GM18861 (cell line): ENCODE measurements around the gene MIDN.
"Not testable (repeated sequence)": the region's sequence is repeated elsewhere in the genome, so short reads cannot be mapped to it uniquely, and the experiment has no call there.

Experiments used
- ATAC-seq: cut with Tn5 transposase; IDR thresholded peaks from one replicate; pipeline ENCODE4 v1.9.1; 2021; ENCODE audit not compliant: unreplicated experiment

MIDN gene

DNA sequence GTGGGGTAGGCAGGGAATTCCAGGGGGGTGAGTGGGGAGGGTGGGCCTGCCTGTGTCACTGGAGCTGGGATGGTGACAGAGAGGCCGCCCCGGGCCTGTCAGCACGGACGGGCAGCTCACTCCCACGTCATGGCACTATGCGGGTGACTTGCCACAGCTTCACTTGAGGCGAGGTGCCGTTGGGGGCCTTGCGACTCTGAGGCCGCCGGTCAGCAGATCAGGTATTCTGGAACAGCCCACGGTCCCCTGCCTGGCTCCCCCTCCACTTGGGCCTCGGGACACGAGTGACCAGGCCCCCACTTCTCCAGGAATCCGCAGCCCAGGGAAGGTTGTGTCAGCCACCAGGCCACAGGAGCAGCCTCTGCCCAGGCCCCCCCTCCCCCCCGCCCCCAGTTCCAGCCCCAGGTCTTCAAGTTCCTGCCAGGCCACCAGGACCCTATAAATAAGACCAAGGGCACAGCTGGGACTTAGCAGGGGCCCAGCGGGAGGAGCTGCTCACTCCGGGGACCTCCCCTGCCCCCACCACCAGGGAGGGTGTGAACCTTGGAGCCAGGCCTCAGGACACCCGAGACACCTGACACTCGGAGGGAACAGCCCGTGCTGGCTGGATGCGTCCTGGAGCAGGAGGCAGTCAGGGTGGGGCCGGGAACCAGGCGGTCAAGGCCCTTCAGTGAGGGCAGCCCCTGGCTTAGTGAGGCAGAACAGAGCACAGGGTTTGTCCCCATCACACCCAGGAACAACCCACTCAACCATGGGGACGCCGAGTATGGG lies 2.7 kb upstream of the MIDN start:
- no peak for ATAC-seq

DNA sequence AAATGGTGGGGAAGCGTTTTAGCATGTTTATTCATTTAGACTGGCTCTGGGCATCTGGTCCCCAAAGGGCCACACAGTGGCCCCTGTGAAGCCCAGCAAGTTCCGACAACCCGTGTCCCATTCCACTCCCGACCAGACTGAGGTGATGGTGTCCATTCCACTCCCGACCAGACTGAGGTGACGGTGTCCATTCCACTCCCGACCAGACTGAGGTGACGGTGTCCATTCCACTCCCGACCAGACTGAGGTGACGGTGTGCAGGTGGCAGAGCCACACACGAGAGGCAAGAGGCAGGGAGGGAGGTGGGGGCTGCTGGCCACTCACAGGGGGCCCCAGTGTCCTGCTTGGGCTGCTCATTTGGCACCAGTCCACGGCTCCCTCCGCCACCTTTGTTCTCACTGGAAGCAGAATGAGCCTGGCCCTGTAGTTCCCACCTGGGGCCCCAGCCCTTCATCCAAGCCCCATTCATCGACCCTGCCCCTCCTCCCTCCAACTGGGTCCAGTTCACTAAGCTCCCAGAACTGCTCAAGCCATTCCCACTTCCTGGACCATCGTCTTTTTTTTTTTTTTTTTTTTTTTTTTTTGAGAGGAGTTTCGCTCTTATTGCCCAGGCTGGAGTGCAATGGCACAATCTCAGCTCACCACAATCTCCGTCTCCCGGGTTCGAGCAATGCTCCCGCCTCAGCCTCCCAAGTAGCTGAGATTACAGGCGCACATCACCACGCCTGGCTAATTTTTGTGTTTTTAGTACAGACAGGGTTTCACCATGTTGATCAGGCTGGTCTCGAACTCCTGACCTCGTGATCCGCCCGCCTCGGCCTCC lies 1.9 kb upstream of the MIDN start:
- not testable (repeated sequence) for ATAC-seq

DNA sequence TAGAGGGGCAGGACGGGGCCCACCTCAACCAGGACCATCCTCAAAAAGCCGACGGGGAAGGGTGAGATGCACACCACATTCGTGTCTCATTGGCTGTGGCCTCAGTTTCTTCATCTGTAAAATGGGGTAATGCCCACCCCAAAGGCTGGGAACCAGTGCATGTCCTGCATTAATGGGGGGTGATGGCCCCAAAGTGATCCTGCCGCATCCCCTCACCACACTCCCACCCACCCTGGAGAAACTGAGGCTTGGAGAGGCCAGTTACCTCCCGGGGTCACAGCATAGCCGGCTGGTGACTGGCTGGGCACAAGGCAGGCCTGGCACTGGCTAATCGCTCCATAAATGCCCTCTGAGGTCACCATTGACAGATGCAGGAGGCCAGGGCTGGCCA lies 640 bp upstream of the MIDN start:
- ATAC-seq, result no peak

DNA sequence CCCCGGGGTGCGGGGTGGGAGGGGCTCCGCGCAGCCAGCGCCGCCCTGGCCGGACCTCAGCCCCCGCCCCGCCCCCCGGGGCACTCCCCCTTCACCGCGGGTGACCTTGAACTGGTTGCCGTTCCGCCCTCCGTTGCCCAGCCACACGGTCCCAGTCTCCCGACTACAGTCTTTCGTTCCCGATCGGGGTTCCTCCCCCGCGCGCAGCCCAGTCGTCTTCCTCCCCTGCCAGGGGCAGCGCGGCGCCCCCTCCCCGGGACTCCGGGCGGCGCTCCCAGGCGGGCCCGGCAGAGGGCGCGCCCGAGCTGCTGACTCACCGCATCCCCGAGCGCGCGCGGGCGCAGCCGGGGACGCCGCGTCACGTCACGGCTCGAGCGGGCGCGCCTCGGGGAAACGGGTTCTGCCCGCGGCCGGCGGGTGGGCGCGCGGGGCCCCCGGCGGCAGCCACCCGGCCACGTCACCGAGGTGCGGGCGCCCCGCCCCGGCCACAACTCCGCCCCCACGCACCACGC lies 459 bp downstream of the MIDN start:
- peak; percentile 16 for ATAC-seq

DNA sequence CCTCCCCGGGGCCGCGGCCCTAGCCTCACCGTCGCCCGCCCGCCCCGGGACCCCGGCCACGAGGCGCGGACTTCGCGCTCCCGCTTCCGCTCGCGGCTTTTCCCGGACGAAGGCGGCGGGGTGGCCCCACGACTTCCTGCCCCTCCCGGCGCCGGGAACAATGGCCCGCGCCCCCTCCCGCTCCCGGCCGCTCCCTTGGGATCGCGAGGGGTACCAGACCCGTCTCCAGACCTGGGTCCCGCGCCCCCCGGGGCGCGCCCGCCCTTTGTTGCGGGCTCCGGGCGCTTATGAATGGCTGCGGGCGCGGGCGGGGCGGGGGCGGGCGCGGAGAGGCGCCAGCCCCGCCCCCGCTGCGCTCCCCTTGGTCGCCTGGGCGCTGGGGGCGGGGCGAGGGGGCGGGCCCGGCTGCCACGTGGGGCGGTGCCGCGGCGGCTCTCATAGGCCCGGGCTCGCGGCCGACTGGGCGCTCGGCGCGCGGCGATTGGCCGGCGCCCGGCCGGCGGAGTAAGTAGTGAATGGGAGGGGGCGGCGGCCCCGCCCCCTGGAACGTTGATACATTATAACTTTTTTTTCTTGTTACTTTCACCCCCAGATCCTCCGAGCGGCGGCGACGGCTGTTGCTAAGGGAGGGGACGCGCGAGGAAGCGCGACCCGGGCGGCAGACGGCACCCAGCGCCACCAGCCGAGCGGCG lies 1.1 kb downstream of the MIDN start:
- peak; percentile 38 for ATAC-seq

DNA sequence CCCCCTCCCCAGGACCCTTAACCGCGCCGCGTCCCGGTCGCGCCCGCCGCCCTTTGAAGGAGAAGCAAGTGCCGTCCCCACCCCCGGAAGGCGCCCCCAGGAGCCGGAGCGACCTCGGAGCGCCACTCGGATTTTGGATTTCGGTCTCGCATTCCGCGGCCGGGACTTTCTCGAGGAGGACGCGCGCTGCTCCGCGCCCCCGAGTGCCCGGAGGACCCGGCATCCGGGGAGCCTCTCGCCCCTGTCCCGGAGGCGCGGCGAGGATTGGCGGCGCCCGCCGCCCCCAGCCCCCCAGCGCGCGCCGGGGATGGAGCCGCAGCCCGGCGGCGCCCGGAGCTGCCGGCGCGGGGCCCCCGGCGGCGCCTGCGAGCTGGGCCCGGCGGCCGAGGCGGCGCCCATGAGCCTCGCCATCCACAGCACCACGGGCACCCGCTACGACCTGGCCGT lies 1.6 kb downstream of the MIDN start:
- no peak for ATAC-seq

DNA sequence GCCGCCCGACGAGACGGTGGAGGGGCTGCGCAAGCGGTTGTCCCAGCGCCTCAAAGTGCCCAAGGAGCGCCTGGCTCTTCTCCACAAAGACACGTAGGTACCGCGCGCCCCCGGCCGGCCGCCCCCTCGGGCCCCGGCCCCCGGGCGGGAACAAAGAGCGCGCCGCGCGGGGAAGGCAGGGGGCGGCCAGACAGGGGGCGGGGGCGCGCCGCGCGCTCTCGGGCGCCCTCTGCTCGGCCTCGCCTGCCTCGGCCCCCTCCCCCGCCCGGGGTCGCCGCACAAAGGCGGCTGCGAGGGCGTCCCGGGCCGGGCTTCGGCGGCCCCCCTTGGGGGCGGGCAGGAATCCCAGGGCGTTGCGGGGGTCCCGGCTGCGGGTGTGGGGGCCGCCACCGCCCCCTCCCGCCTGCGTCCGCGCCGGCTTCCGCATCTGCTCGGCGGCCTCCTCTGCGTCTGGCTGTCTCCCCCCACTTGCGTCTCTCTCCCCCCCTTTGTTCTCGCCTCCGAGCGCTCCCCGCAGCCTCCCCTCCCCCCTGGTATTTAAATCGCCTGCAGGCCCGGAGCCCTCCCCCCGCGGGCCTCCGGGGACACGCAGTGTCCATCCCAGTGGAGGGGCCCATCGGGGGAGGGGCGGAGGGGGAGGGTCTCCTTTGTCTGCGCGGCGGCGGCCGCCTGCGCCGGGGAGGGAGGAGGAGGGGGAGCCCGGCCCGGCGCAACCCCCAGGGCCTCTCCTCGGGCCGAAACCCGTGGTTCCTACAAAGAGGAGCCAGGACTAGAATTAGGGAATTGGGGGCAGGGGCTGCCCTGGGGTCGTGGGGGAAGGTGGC lies 2.3 kb downstream of the MIDN start:
- ATAC-seq, result no peak

DNA sequence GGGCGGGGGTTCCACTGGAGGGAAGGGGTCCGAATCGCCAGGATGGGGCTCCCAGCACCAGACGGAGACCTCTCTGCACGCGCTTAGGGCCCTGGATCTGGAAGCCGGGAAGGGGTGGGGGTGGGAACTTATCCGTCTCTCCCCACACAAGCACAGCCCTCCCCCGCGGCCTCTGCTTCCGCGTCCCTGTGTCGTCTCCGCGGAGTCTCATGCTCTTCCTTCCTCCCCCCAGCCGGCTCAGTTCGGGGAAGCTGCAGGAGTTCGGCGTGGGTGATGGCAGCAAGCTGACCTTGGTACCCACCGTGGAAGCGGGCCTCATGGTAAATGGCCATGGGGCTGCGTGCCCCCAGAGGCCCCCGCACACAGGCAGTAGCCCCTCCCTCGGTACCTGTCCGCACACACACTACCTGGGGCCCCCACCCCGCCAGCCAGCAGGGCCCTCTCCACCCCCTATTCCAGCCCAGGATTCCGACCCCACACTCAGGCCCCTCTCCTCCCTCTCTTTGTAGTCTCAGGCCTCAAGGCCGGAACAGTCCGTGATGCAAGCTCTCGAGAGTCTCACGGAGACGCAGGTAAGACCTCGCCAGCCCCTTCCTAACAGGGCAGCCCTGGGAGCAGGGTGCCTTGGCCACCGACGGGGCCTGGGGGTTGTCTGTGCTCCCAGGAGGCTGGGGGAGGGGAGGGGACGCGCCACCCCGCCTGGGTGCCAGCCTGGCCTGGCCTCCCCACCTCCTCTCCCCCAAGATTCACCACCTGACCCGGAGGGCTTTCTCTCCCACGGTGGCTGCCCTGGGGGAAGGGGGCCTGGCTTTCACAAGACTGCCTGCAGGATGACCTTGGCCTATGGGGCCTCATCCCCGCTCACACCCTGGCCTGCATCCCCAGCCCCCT lies 3.2 kb downstream of the MIDN start:
- no peak for ATAC-seq

DNA sequence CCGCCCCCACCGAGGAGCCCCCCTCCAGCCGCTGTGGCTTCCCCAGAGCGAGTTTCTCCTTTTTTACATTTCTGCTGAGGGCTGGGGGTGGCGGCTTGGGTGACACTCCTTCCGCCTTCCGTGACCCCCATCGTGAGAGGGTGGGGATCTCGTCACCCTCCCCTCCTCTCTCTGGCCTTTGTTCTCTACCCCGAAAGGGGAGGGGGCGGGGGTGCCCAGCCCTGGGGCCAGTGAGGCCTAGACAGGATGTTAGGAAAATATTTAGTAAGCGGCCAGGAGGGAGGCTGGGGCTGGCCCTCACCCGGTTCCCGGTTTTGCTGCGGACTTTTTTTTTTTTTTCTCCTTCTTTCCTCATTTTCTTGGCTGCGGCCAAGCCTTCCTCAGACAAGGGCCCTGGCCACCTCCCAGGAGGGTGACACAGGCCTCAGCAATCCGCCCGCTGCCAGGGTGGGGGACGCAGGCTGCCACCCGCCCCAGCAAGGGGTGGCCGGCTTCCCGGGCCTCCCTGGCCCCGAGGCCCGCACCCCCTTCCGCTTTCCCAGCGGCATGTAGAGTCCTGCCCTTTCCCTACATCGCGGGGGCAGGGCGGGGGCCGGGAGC lies 3.9 kb downstream of the MIDN start:
- ATAC-seq, result no peak

DNA sequence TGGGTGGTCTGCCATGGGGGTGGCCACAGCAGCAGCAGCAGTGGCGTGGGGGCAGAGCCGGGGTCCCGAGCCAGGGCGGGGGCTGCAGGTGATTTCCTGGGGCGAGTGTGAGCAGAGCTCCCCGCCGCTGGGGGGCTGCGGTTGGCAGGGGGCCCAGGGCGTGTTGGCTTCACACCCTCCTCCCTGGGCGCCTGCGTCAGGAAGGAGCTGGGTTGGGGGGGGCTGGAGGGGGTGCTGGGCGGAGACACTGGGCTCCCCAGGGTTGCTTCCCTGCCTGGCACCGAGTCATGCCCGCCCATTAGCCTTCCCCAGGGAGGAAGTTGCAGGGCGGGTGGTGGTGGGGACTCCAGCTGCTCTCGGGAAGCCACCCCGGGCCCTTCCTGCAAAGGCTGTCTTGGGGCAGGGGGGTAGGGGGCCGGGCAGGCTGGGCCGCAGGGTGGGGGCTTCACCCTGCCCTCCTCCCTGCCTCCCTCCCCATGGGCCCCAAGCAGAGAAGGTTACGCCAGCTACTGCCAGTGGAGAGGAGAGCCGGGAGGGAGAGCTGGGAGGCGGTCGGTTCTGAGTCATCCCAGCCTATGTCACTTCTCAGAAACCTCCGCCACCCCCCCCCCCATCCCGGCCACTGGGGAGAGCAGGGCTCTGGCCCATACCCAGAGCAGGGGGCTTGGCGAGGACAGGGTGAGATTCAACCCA lies 4.6 kb downstream of the MIDN start:
- no peak for ATAC-seq

DNA sequence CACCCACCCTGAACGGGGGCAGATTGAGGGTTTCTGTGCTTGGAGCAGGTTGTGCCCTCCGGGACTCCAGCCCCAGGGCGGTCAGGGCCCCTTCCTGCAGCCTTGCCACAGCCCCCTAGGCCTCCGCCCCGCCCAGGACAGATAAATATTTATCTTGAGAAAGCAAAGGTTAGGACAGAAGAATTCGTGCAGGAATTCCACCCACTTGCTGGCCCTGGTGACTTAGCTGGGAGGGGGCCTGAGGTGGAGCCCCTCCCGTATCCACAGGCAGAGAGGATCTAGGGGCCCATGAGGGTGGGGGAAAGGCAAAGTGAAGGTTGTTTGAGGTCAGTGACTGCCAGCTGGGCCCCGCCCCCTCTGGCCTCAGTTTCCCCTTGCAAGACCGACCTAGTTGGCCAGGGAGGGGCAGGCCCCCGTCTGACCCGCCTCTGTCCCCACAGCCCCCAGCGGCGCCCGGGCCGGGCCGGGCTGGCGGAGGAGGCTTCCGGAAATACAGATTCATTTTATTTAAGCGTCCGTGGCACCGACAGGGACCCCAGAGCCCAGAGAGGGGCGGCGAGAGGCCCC lies 5.2 kb downstream of the MIDN start:
- ATAC-seq, result no peak

DNA sequence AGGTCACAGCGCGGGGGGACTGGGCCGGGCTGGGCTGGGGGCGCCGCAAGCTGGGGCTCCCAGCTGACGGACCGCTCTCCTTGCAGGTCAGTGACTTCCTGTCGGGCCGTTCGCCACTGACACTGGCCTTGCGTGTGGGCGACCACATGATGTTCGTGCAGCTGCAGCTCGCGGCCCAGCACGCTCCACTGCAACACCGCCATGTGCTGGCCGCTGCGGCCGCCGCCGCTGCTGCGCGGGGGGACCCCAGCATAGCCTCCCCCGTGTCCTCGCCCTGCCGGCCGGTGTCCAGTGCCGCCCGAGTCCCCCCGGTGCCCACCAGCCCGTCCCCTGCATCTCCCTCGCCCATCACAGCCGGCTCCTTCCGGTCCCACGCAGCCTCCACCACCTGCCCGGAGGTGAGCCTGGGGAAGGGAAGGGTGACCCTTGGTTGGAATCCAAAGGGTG lies 5.7 kb downstream of the MIDN start:
- ATAC-seq, result no peak

DNA sequence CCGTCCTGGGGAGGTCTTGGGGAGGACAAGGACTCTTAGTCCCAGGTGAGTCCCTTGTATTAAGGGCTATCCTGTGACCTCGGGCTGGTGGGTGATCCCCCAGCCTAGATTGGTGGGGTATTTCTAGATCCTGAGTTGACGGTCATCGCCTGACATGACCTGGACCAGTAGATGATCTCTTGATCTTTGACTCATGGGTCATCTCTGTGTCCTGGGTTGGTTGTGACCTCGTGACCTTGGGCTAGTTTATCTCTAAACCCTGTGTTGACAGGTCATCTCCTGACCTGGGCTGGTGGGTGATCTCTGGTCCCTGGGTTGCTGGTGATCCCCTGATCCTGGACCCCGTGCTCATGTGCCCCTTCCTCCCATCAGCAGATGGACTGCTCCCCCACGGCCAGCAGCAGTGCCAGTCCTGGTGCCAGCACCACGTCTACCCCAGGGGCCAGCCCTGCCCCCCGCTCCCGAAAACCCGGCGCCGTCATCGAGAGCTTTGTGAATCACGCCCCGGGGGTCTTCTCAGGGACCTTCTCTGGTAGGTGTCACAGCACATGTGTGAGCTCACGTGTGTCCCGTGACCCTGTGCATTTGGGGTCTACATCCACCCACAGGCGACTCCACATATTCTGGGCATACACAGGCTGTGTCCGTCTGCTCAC lies 6.3 kb downstream of the MIDN start:
- ATAC-seq, result no peak

DNA sequence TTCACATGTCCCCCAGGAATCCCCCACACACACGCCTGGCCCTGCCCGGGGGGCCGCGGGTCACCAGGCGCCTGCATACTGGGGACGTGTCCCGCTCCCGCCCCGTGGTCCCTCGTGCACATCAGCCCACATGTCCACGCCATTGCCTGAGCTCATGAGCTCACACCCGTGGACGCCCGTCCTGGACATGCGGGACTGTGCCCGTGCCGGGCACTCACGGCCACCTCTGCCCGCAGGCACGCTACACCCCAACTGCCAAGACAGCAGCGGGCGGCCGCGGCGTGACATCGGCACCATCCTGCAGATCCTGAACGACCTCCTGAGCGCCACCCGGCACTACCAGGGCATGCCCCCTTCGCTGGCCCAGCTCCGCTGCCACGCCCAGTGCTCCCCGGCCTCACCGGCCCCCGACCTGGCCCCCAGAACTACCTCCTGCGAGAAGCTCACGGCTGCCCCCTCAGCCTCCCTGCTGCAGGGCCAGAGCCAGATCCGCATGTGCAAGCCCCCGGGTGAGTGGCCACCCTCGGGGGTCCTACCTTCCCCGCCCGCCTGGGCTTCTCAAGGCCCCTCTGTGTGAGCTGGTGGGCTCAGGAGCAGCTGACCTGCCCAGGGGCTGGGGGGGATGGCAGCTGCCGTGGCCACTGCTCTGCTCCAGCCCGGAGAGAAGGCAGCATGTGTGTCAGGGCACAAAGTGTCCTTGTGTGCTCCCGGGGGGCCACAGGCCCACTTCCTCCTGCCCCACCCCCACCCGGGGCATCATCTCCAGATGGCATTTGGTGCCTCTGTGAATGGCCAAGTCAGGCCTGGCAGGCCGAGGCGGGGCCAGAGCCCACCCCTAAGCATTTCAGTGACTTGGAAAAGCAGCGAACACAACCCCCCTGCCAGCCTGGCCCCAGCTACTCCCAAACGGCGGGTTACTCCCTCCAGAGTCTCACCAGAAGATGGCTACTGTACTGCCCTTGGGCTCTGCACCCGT lies 7.1 kb downstream of the MIDN start:
- no peak for ATAC-seq

DNA sequence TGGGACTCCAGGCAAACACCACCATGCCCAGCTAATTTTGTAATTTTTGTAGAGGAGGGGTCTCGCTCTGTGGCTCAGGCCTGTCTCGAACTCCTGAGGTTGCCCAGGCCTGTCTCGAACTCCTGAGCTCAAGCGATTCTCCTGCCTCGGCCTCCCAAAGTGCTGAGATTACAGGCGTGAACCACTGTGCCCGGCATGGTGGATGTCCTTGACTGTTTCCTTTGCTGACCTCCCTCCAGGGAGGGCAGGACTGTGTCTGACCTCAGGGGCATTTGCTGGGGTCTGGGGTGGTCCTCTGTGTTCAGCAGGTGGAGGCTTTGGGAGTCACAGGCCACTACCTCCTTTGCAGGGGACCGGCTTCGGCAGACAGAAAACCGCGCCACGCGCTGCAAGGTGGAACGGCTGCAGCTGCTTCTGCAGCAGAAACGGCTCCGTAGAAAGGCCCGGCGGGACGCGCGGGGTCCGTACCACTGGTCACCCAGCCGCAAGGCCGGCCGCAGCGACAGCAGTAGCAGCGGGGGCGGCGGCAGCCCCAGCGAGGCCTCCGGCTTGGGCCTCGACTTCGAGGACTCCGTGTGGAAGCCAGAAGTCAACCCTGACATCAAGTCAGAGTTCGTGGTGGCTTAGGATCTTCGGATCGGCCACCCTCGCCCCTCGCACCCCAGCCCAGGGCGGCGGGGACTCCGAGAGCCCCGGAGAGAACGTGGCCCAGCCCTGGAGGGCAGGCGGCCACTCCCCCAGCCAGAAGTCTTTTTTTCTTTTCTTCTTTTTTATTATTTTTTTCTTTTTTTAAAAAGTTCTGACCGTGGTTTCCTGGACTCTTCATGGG lies 8.5 kb downstream of the MIDN start:
- no peak for ATAC-seq
